ENCODE measurements around the gene BROX. TPM values are rescaled to one million over a fixed set of nuclear protein-coding genes. Genes with fewer than 3 reads are reported as not detected.

Gene BROX
- total RNA-seq, 1 experiment from 2014 or later, result 68.8 TPM

DNA sequence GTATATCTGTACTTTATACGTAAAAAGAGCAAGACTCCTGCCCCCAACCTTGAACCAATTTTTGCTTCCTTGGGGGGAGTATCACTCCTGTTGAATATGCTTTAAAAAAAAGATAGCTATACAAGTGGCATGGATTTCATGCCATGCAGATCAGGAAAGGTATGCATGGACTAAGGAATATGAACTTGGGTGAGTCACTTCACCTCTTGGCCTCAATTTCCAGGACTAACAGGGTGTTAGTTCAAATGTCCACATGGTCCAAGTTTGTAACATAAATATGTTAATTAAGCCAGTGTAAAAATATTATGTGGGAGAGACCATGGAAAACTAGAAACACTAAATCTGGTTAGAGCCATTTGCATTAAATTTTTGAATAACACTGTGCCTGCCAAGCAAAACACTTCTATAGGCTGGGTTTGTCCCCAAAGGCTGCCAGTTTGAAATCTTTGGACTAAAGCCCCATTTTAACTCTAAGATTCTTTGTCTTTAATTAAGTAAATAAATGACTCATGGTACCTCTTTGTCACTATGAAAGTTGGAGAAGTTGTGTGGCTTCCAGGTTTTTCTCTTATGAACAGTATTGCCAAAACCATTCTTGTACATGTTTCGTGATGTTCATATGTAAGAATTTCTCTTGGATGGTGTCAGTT lies 57.7 kb downstream of the BROX start:
- TF ChIP-seq CTCF (IDR thresholded peaks at IDR 0.05; ENCODE audit: unreplicated experiment), result no peak
- no peak overlapping the region for H3K4me3 Mint-ChIP-seq (ENCODE audit: low read depth, unreplicated experiment)
- CTCF ChIA-PET, result interaction anchor here (0.6 to 1.7 kb wide), 2 partner anchors 31 to 232 kb away, joined by 4 to 5 read pairs; no protein-coding TSS in a partner anchor
- DNase-seq, result no peak
- H3K27me3 Mint-ChIP-seq (ENCODE audit: unreplicated experiment), result no peaks in the 10 kb centered on the region
- intact Hi-C loops (cut with micrococcal nuclease; ENCODE audit: unreplicated experiment), result no loop called here
- no TSS peak for BruUV-seq (replicated peaks)
- no peaks in the 10 kb centered on the region for H3K9me3 Mint-ChIP-seq (ENCODE audit: low read depth, unreplicated experiment)
- H3K4me1 Mint-ChIP-seq (ENCODE audit: low read depth, unreplicated experiment), result peaks cover 10% of the 10 kb centered on the region
- H3K36me3 Mint-ChIP-seq (ENCODE audit: insufficient read depth, unreplicated experiment), result no peaks in the 10 kb centered on the region
- H3K27ac Mint-ChIP-seq (ENCODE audit: unreplicated experiment), result peak overlapping the region; percentile 19

- no peaks in the 10 kb centered on the region for H3K36me3 Mint-ChIP-seq (ENCODE audit: insufficient read depth, unreplicated experiment)
- no peaks in the 10 kb centered on the region for H3K9me3 Mint-ChIP-seq (ENCODE audit: low read depth, unreplicated experiment)
- intact Hi-C loops (cut with micrococcal nuclease; ENCODE audit: unreplicated experiment), result no loop called here
Observed at GRCh38 chr1:222772996-222773379, 60.6 kb downstream of the BROX start.

GRCh38 chr1:222777463-222777862 lies 65.1 kb downstream of the BROX start:
- CTCF ChIA-PET, result interaction anchor here (0.8 kb wide), 1 partner anchor 18 kb away, joined by 3 read pairs; no protein-coding TSS in a partner anchor
- Mint-ChIP-seq H3K4me3 (ENCODE audit: low read depth, unreplicated experiment) (no peak overlapping the region), H3K36me3 (ENCODE audit: insufficient read depth, unreplicated experiment) (no peaks in the 10 kb centered on the region), H3K27me3 (ENCODE audit: unreplicated experiment) (peaks cover 9% of the 10 kb centered on the region), H3K9me3 (ENCODE audit: low read depth, unreplicated experiment) (no peaks in the 10 kb centered on the region), H3K27ac (ENCODE audit: unreplicated experiment) (no peak overlapping the region), H3K4me1 (ENCODE audit: low read depth, unreplicated experiment) (no peaks in the 10 kb centered on the region)
- BruUV-seq (replicated peaks), result no TSS peak
- DNase-seq, result no peak
- no peak for TF ChIP-seq CTCF (IDR thresholded peaks at IDR 0.05; ENCODE audit: unreplicated experiment)
- intact Hi-C loops (cut with micrococcal nuclease; ENCODE audit: unreplicated experiment), result no loop called here

More at GRCh38 chr1:222772996-222773379, 60.6 kb downstream of the BROX start:
- no peak for DNase-seq
- TF ChIP-seq CTCF (IDR thresholded peaks at IDR 0.05; ENCODE audit: unreplicated experiment), result no peak
- Mint-ChIP-seq H3K27me3 (ENCODE audit: unreplicated experiment) (no peaks in the 10 kb centered on the region), H3K4me3 (ENCODE audit: low read depth, unreplicated experiment) (no peak overlapping the region), H3K4me1 (ENCODE audit: low read depth, unreplicated experiment) (peaks cover 10% of the 10 kb centered on the region), H3K27ac (ENCODE audit: unreplicated experiment) (no peak overlapping the region)
- CTCF ChIA-PET, result no interaction called here
- BruUV-seq (replicated peaks), result no TSS peak

GRCh38 chr1:222777977-222778376 lies 65.6 kb downstream of the BROX start:
- Mint-ChIP-seq H3K36me3 (ENCODE audit: insufficient read depth, unreplicated experiment) (no peaks in the 10 kb centered on the region), H3K4me1 (ENCODE audit: low read depth, unreplicated experiment) (no peaks in the 10 kb centered on the region), H3K4me3 (ENCODE audit: low read depth, unreplicated experiment) (no peak overlapping the region), H3K27me3 (ENCODE audit: unreplicated experiment) (peaks cover 14% of the 10 kb centered on the region), H3K9me3 (ENCODE audit: low read depth, unreplicated experiment) (no peaks in the 10 kb centered on the region), H3K27ac (ENCODE audit: unreplicated experiment) (no peak overlapping the region)
- CTCF ChIA-PET, result no interaction called here
- TF ChIP-seq CTCF (IDR thresholded peaks at IDR 0.05; ENCODE audit: unreplicated experiment), result no peak
- DNase-seq, result no peak
- intact Hi-C loops (cut with micrococcal nuclease; ENCODE audit: unreplicated experiment), result no loop called here
- BruUV-seq (replicated peaks), result no TSS peak
